Stimulated activated CD8-positive, alpha-beta memory T cell treated with anti-CD3 and anti-CD28 coated beads, Interleukin-7, amount 100 ng/mL, for 48 hours (primary cell): Measurements from ENCODE around the gene MTCL1.

Experiments used
- DNase-seq, 2 donors: peaks; one replicate each; pipeline ENCODE4 v3.0.0-alpha.2; 2020; ENCODE audit warnings: low read depth in 1 of 2; ENCODE audit errors: extremely low read depth in 1 of 2

MTCL1 gene

GRCh38 chr18:8705238-8705960 is at the start of gene MTCL1:
Gene MTCL1 (plus strand): TSS chr18:8705556. CDS start chr18:8705661, 105 bp downstream.
- no peak for DNase-seq

GRCh38 chr18:8656232-8656631 is 49.1 kb upstream of the MTCL1 start:
- no peak for DNase-seq

GRCh38 chr18:8657050-8657820 is 48.1 kb upstream of the MTCL1 start:
- DNase-seq = no peak

- no peak for DNase-seq
Observed at GRCh38 chr18:8657873-8658470, 47.4 kb upstream of the MTCL1 start.

- no peak for DNase-seq
Observed at GRCh38 chr18:8658858-8659485, 46.4 kb upstream of the MTCL1 start.

DNA sequence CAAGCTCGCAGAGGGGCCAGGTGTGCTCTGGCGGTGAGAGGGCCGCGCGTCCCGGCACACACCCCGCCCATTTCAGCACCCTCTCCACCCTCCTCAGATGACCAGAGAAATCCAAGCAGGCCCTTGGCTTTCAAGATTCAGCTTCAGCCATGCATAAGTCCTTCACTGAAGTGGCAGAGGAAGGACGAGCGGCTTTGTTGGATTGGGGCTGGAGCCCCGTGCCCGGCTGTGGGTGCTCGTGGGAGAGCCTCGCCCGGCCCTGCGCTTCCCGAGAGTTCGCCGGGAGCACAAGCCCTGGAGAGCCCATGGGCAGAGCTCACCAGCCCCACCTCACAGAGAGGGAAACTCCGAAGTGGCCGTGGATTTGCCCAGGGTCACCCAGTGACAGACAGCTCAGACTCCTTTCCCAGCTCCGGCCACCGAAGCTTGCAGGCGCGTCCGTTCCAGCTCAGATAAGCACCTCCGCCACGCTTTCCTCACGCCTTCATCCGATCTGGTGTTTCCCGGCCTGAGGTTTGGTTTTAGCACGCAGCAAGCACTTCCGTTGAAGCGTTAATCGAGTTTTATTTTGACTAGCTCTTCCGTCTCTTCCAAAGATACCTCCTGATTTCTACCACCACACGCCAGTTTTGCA is 45.6 kb upstream of the MTCL1 start:
- DNase-seq = no peak

GRCh38 chr18:8660316-8660715 is 45.0 kb upstream of the MTCL1 start:
- DNase-seq = no peak

- no peak for DNase-seq
Observed at GRCh38 chr18:8661754-8662559, 43.4 kb upstream of the MTCL1 start.

GRCh38 chr18:8662560-8663255 is 42.6 kb upstream of the MTCL1 start:
- DNase-seq = no peak

DNA sequence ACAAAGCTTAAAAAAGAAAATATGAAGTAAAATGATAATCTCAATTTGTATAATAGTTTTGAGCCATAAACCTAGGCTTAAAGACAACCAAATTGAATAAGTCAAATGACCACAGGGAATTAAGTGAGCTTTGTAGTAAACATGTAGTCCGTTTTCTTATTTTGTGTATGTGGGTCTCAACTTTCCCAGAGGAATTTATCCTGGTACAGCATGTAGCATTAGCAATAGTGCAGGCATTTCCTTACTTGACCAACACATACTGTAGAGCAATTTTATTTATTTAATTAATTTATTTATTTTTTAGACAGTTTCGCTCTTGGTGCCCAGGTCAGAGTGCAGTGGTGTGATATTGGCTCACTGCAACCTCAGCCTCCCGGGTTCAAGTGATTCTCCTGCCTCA is 37.5 kb upstream of the MTCL1 start:
- DNase-seq = no peak

DNA sequence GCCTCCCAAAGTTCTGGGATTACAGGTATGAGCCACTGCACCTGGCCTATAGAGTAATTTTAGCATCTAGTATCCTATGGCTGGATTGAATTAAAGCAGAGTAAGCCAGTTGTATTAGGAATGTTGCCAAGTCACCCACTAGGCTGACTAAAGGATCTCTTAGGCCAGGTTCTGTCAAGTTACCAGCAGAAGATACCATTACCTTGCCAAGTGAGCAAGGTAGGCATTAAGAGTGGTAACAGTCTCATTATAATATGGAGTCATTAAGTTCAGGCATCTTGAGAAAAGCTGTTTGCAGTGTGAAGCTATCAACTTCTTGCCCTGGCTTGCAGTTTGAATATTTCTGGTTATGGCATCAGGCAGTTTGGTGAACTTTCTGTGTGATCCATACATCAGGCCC is 37.0 kb upstream of the MTCL1 start:
- no peak for DNase-seq

GRCh38 chr18:8669571-8669970 is 35.8 kb upstream of the MTCL1 start:
- DNase-seq = no peak

- DNase-seq = no peak
Observed at GRCh38 chr18:8673256-8674209, 31.8 kb upstream of the MTCL1 start.

DNA sequence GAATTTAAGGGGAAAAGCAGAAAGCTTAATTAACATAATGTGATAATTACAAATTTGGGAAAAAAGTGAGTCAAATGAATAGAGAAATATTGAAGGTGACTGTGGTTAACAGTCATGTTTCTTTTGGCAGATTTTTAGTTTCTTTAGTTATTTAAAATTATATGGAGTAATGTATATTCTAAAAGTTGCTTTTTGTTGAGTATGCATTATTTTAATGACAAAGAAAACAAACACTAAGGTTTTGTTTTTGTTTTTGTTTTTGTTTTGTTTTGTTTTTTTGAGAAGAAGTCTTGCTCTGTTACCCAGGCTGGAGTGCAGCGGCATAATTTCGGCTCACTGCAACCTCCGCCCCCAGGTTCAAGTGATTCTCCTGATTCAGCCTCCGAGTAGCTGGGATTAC is 30.3 kb upstream of the MTCL1 start:
- DNase-seq = no peak

DNA sequence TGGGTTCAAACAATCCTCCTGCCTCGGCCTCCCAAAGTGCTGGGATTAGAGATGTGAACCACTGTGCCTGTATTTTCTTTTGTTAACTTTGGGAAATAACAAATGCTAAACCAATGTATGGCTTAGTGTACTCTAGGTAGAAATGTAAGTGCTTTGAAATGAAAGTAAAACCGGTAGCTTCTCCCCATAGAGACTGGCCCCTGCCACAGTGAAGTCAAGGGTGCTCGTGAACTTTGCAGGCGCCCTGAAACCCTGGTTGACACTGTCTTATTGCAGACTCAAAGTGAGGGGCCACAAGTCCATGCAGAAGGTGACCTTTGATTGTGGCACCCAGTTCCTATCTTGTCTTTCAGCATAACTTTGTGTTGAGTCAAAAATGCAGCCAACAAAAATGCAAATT is 24.2 kb upstream of the MTCL1 start:
- DNase-seq = no peak

DNA sequence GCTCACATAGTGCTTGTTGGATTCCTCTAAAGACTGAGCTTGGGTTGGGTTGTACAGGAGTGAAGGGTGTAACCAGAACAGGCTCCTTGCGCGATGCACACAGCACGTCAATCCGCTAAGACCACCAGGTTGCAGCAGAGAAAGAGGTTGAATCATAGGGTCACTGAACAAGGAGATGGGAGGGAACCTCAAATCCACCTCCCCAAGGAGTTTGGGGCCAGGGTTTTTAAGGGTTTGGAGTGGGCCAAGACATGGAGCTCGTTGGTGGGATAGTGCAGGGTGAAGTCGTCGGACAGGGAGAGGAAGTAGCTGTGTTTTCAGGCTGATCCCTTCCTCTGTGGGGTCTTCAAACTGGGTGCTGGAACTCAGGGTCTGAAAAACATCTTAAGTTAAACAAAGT is 20.8 kb upstream of the MTCL1 start:
- no peak for DNase-seq

- no peak for DNase-seq
Observed at GRCh38 chr18:8685141-8685913, 20.0 kb upstream of the MTCL1 start.

DNA sequence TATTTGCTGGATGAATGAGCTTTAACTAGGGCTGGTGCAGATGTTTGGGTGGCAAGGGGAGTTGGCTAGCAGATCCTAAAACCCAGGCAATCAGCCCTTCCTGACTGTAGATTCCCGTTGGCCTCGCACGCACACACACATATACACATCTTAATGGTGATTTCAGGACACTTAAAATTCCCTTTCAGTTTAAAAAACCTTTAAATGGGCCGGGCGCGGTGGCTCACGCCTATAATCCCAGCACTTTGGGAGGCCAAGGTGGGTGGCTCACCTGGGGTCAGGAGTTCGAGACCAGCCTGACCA is 19.5 kb upstream of the MTCL1 start:
- no peak for DNase-seq
